ENCODE data around the gene ANKRD10.

GRCh38 chr13:110838116-110838515 lies 76.8 kb downstream of the ANKRD10 start:
- TF ChIP-seq POLR2A (IDR thresholded peaks at IDR 0.05) (no peak), CTCF (IDR thresholded peaks at IDR 0.05) (no peak)
